Activated T-cell treated with anti-CD3 and anti-CD28 coated beads, Interleukin-2, amount 50 U/mL, for 1 hour (primary cell): Measurements from ENCODE around the gene GGPS1.
"Not testable (repeated sequence)": the region's sequence is repeated elsewhere in the genome, so short reads cannot be mapped to it uniquely, and the experiment has no call there.

Experiments used
- DNase-seq: peaks from one replicate; pipeline ENCODE4 v3.0.0-alpha.2; 2020

The GGPS1 gene

DNA sequence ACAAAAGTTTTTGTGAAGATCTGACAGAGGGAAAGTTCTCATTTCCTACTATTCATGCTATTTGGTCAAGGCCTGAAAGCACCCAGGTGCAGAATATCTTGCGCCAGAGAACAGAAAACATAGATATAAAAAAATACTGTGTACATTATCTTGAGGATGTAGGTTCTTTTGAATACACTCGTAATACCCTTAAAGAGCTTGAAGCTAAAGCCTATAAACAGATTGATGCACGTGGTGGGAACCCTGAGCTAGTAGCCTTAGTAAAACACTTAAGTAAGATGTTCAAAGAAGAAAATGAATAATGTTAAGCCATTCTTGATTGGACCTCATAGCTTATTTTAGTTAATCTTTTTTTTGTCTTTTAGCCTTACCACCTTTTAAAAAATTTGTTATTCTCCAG is 14.1 kb downstream of the GGPS1 start:
- DNase-seq: no peak

DNA sequence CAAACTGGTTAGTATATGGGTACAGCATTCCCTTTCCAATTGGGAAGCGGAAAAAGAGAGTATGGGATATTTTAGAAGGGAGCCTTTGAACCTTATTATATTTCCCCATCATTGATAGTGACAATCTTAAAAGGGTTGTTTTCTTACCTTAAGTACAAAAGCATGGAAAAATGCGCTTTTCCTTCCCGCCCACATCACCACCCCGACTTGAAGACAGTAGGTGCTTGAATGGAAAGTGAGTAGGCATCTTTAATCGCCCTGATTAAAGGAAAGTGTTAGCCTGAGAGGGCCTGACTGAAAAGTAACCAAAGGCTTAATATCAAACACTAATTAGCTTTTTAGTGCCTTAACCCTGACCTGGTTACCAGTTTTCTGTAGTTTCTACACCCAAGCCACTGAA is 15.4 kb downstream of the GGPS1 start:
- DNase-seq: no peak

DNA sequence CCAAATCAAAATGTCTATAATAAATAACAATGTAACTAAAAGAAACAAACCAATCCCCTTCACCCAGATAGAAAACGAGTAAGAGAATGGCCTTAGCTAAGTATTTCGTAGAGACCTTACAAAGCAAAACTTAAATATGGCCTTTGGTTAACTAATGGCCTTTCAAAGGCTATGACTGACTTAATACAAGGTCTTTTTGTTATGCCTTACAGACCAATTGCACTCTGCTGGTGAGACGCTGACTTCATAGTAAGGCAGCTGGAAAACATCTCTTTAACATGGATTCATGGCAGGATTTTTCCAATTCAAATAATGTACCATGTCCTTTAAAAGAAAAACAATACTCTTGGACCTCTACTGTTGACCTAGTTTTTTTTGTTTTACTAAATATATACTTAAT is 23.1 kb downstream of the GGPS1 start:
- no peak for DNase-seq

DNA sequence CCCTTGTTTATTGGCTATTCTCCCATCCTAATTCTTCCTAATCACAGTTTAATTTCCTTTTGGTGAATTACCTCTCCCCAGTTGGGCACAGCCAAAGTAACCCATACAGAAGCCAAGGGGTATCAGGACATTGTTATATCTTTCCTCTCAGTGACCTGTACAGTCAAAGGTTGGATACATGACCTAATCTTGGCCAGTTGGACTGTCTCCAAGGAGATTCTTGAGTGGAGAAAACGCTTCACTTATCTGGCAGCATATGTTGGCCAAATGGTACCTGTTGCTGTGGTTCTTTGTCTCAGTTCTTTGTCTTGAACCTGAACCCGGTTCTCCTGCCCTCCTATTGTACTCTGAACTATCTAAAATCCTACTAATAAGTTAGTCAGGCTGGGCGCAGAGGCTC is 23.5 kb downstream of the GGPS1 start:
- no peak for DNase-seq

DNA sequence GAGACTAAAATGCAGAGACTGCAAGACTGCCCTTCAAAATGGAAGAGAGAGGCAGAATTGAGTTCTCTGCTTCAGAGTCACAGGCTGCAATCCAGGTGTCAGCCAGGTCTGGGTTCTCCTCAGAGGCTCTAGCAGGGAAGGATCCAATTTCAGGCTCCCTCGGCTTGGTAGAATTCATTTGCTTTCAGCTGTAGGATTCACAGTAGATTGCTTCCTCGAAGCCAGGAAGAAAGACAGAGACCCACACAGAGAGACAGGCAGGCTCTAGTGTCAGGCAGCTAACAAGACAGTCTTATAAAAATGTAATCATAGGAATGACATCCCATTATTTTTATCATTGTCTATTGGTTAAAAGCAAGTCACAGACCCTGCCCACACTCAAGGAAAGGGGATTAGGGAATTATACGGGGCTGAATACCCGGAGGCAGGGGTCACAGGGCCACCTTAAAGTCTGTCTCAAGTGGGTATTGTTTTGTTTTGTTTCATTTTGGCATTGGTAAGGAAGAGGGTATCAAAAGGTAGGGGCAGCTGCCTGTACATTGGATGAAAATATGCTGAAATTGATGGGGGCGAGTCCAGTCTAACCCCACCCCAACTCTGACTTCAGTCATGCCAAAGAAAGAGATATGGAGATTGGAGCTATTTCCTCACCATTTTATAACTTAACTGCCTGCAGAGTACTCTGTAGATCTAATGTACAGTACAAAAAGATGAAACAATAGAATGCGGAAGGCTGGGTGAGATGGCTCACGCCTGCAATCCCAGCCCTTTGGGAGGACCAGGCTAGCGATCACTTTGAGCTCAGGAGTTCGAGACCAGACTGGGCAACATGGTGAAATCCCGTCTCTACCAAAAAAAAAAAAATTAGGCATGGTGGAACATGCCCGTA is 29.4 kb downstream of the GGPS1 start:
- no peak for DNase-seq

DNA sequence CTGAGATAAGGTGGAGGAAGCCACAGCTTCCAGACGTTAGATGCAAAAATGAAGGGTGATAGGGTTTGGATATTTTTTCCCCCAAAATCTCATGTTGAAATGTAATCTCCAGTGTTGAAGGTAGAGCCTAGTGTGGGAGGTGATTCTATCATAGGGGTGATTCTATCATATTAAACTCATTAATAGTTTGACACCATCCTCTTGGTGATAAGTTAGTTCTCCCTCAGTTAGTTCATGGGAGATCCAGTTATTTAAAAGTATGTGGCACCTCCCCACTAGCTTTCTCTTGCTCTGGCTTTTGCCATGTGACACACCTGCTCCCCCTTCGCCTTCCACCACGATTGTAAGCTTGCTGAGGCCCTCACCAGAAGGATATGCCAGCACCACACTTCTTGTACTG is 30.5 kb downstream of the GGPS1 start:
- no peak for DNase-seq

DNA sequence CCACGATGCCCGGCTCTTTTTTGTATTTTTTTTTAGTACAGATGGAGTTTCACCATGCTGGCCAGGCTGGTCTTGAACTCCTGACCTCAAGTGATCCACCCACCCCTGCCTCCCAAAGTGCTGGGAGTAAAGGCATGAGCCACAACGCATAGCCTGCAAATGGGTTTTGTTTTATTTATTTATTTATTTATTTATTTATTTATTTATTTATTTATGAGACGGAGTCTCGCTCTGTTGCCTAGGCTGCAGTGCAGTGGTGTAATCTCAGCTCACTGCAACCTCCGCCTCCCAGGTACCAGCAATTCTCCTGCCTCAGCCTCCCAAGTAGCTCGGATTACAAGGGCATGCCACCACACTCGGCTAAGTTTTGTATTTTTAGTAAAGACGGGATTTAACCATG is 35.8 kb downstream of the GGPS1 start:
- DNase-seq: not testable (repeated sequence)

DNA sequence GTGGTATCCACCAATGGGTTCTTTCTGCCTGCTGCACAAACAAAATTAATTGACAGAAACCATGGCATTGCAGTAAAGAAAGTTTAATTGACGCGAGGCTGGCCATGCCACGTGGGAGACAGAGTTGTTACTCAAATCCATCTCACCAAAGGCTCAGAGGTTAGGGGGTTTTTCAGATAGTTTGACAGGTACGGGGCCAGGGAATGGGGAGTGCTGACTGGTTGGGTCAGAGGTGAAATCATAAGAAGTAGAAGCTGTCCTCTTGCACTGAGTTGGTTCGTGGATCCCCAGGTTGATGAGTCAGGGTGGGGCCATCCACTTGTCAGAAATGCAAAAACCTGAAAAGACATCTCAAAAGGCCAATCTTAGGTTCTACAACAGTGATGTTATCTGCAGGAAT is 37.9 kb downstream of the GGPS1 start:
- no peak for DNase-seq

DNA sequence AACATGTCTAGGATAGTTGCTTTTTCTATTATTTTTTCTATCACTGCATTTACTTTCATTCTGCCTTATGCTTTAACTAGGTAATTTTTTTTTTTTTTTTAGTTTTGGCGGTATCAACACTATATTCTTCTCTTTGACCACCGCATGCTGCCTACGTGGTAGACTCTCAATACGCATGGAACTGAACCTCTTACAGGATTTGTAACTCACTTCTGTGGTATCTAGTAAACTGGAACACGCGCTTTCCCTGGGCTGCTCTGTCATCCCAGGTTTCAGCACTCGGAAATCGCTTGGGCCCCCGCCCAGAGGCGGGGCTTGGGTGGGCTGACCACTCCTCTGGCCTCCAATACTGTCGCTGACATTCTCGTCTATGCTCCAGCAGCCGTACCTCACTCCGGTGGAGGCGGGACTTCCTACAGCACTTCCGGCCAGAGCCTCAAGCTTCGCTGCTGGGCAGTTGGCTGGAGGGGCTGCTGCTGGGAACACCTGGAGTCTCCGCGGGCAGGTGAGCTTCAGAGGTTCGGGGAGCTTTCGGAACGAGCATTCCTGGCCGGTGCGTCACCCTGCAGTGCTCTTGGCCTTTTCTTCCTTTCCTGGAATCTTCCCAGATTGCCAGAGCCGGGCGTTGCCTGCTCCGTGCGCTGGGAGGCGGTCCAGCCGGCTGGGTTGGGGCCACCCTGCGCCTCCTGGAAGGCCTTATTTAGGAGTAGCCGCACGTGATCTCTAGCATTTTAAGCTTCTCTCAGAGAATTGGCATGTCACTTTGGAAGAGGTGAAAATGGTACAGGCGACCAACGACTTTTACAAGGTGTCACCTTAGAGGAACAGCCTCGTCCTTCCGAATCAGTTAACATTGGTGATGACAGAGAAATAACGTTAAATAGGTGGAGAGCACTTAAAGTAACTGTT is 38.9 kb downstream of the GGPS1 start, which contains the start of gene TBCE:
Gene TBCE, plus strand, starts transcription at position 428 of the 909 bp plus-strand sequence. CDS start 12,623 bp downstream, outside the sequence.
- peak; percentile 82 for DNase-seq

DNA sequence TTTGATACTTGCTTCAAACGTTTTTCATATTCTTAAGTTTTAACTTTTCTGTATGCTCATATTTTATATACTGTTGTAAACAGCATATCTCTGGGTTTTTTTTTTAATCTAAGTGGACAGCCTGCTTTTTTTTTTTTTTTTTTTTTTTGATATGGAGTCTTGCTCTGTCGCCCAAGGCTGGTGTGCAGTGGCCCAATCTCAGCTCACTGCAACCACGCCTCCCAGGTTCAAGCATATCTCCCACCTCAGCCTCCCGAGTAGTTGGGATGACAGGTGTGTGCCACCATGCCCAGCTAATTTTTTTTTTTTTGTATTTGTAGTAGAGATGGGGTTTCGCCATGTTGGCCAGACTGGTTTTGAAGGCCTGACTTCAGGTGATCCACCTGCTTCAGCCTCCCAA is 40.1 kb downstream of the GGPS1 start:
- DNase-seq: no peak

DNA sequence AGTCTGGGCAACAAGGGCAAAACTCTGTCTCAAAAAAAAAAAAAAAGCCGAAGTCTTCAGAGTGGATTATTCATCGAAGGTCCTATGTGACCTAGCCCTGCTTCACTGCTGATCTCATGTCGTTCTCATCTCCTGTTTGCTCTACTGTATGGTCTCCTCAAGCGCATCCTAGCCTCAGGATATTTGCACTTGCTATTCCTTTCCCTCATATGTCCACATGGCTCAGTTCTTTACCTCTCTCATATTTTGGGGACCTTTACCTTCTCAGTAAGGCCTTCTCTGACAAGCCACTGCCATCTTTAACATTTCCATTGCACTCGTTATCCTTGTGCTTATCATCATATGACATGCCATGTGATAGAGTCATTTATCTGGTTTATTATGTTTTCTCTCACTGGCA is 41.4 kb downstream of the GGPS1 start:
- DNase-seq: no peak

DNA sequence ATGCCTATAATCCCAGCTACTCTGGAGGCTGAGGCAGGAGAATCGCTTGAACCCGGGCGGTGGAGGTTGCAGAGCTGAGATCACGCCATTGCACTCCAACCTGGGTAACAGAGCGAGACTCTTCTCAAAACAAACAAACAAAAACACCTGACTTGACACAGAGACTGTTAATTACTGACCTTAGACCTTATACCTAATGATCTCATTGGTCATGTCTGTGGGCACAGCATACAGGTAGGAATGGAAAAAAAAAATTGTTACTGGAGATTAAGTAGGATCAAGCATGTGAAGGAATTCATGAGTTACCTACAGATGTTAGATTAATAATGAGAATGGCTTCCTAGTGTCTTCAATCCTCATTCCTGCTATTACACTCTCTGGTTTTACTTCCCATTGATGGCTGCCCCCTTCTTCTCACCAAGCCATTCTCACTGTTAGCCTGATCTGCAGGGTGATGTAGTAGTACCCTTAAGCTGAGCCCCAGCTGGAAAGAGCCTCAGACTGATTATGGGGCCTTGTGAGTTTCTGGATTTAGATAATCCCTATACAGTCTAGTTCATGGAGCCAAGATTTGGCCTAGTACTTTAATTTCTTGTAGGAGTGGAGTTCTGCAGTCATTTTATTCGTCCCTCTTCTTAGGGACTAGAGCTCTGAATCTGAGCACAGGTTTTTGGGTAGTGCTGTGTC is 47.7 kb downstream of the GGPS1 start:
- no peak for DNase-seq

DNA sequence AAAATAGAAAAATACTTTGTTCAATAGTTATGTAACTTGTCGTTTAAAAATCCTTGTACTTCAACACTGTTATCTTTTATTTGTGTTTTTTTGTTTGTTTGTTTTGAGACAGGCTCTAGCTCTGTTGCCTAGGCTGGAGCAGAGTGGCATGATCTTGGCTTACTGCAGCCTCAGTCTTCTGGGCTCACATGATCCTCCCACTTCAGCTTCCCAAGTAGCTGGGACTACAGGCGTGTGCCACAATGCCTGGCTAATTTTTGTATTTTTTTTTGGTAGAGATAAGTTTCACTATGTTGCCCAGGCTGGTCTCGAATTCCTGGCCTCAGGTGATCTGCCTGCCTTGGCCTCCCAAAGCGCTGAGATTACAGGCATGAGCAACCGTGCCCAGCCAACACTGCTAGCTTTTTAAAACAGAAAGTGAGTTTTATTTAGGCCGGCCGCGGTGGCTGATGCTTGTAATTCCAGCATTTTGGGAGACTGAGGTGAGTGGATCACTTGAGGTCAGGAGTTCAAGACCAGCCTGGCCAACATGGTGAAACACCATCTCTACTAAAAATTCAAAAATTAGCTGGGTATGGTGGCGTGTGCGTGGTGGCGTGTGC is 49.9 kb downstream of the GGPS1 start:
- not testable (repeated sequence) for DNase-seq

DNA sequence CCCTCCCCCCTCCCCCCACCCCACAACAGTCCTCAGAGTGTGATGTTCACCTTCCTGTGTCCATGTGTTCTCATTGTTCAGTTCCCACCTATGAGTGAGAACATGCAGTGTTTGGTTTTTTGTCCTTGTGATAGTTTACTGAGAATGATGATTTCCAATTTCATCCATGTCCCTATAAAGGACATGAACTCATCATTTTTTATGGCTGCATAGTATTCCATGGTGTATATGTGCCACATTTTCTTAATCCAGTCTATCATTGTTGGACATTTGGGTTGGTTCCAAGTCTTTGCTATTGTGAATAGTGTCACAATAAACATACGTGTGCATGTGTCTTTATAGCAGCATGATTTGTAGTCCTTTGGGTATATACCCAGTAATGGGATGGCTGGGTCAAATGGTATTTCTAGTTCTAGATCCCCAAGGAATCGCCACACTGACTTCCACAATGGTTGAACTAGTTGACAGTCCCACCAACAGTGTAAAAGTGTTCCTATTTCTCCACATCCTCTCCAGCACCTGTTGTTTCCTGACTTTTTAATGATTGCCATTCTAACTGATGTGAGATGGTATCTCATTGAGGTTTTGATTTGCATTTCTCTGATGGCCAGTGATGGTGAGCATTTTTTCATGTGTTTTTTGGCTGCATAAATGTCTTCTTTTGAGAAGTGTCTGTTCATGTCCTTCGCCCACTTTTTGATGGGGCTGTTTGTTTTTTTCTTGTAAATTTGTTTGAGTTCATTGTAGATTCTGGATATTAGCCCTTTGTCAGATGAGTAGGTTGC is 53.8 kb downstream of the GGPS1 start:
- not testable (repeated sequence) for DNase-seq

DNA sequence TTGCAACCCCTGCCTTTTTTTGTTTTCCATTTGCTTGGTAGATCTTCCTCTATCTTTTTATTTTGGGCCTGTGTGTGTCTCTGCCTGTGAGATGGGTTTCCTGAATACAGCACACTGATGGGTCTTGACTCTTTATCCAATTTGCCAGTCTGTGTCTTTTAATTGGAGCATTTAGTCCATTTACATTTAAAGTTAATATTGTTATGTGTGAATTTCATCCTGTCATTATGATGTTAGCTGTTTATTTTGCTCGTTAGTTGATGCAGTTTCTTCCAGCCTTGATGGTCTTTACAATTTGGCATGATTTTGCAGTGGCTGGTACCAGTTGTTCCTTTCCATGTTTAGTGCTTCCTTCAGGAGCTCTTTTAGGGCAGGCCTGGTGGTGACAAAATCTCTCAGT is 57.3 kb downstream of the GGPS1 start:
- not testable (repeated sequence) for DNase-seq

DNA sequence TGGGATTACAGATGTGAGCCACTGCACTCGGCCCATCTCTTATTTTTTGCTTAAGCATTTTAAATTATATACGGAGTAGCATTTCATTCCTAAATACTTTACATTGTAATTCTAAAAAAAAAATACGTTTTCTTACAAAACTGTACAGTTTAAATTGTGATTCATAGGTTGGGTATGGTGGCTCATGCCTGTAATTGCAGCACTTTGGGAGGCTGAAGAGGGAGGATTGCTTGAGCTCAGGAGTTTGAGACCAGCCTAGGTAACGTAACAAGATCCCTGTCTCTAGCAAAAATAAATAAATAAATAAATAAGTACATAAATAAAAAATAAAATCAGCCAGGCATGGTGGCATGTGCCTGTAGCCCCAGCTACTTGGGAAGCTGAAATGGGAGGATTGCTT is 63.5 kb downstream of the GGPS1 start:
- no peak for DNase-seq
